ENCODE data around the gene HECTD4. TPM values are rescaled to one million over a fixed set of nuclear protein-coding genes. Genes with fewer than 3 reads are reported as not detected.

Gene HECTD4
- total RNA-seq, 1 experiment from 2014 or later = 24.6 TPM

DNA sequence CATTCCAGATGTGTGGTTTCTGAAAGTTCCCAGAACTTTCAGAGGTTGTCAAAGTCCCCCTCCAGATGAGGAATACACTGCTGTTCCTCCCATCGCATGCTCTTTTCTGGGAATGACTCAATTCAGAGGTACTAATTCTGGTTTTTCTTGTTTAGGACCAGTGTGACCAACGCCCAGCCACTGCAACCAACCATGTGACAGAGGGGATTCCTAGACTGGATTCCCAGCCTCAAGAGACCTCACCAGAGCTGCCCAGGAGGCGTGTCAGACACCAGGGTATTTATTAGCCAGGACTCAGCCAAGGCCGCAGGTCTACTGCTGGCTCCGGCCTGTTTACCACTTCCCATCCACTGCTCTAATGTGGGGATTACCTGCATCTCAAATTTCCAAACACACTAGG, 232.6 kb downstream of the HECTD4 start:
- Histone ChIP-seq H3K27ac (ENCODE audit: low read length) (peak overlapping the region; percentile 67), H3K4me3 (ENCODE audit: low read length) (no peak overlapping the region), H3K9me3 (ENCODE audit: low read length) (no peaks in the 10 kb centered on the region), H3K9ac (ENCODE audit: low read length) (no peak overlapping the region), H3K36me3 (ENCODE audit: low read depth, low read length) (peaks cover 55% of the 10 kb centered on the region), H3K79me2 (ENCODE audit: low read length) (no peaks in the 10 kb centered on the region), H3K9me2 (replicated peaks; ENCODE audit: low read length) (no peaks in the 10 kb centered on the region), H3K4me2 (ENCODE audit: low read length) (peak overlapping the region; percentile 56), H3F3A (ENCODE audit: low read length, unreplicated experiment) (no peaks in the 10 kb centered on the region), H2AFZ (ENCODE audit: low read length) (no peak overlapping the region; the same call in 1 of the 2 replicates), H3K4me1 (ENCODE audit: insufficient read depth, low read length) (peaks cover 32% of the 10 kb centered on the region), H3K27me3 (ENCODE audit: low read length) (no peaks in the 10 kb centered on the region), H4K20me1 (ENCODE audit: low read length) (no peaks in the 10 kb centered on the region)
- TF ChIP-seq EZH2phosphoT487 (IDR thresholded peaks at IDR 0.05; ENCODE audit: borderline replicate concordance, low read length) (no peak), EZH2 (IDR thresholded peaks at IDR 0.05; ENCODE audit: low read length, unreplicated experiment) (no peak)
- TF ChIP-seq, protein P1, sequence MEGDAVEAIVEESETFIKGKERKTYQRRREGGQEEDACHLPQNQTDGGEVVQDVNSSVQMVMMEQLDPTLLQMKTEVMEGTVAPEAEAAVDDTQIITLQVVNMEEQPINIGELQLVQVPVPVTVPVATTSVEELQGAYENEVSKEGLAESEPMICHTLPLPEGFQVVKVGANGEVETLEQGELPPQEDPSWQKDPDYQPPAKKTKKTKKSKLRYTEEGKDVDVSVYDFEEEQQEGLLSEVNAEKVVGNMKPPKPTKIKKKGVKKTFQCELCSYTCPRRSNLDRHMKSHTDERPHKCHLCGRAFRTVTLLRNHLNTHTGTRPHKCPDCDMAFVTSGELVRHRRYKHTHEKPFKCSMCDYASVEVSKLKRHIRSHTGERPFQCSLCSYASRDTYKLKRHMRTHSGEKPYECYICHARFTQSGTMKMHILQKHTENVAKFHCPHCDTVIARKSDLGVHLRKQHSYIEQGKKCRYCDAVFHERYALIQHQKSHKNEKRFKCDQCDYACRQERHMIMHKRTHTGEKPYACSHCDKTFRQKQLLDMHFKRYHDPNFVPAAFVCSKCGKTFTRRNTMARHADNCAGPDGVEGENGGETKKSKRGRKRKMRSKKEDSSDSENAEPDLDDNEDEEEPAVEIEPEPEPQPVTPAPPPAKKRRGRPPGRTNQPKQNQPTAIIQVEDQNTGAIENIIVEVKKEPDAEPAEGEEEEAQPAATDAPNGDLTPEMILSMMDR (conservative IDR thresholded peaks at IDR 0.05; ENCODE audit: low read depth, low read length) = no peak
- no TSS peak for BruUV-seq (replicated peaks)
- ChIA-PET CTCF (no interaction called here), POLR2A (ENCODE audit: unreplicated experiment) (interaction anchor here (0.5 kb wide), 1 partner anchor 65 kb away, joined by 3 read pairs; no protein-coding TSS in a partner anchor)
- intact Hi-C loops (cut with micrococcal nuclease) = loop anchor here (2.0 kb wide), 1 partner anchor 27 kb away; no protein-coding TSS in a partner anchor
- peak; percentile 98 for DNase-seq
- peak; percentile 85 for ATAC-seq

DNA sequence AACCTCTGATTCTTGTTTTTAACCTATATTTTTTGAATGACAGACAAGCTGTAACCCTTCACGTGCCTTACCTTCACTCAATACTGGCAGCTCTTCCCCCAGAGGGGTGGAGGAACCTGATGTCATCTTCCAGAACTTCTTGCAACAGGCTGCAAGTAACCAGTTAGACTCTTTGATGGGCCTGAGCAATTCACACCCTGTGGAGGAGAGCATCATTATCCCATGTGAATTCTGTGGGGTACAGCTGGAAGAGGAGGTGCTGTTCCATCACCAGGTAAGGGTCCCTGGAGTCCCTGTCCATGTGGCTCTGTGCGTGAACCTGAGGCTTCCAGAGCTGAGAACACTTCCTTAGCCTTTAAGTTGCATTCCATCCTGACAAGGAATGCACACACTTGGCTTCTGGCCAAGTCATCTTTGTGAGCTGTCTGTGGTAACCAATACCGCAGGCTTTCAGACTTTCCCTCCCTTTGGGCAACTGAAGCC, 234.2 kb downstream of the HECTD4 start:
- BruUV-seq (replicated peaks) = no TSS peak
- Histone ChIP-seq H3K79me2 (ENCODE audit: low read length) (no peaks in the 10 kb centered on the region), H2AFZ (ENCODE audit: low read length) (no peak overlapping the region), H3K9me2 (replicated peaks; ENCODE audit: low read length) (no peaks in the 10 kb centered on the region), H4K20me1 (ENCODE audit: low read length) (no peaks in the 10 kb centered on the region), H3K36me3 (ENCODE audit: low read depth, low read length) (peaks cover 51% of the 10 kb centered on the region), H3K9ac (ENCODE audit: low read length) (no peak overlapping the region), H3K27me3 (ENCODE audit: low read length) (no peaks in the 10 kb centered on the region), H3K4me2 (ENCODE audit: low read length) (0 out of 2 replicates have a peak overlapping the region, but pooled peaks have one; percentile 32), H3K4me1 (ENCODE audit: insufficient read depth, low read length) (peaks cover 32% of the 10 kb centered on the region), H3K4me3 (ENCODE audit: low read length) (no peak overlapping the region), H3K9me3 (ENCODE audit: low read length) (no peaks in the 10 kb centered on the region), H3K27ac (ENCODE audit: low read length) (peak overlapping the region; percentile 67), H3F3A (ENCODE audit: low read length, unreplicated experiment) (no peaks in the 10 kb centered on the region)
- DNase-seq = peak; percentile 89
- TF ChIP-seq, protein P1 (conservative IDR thresholded peaks at IDR 0.05; ENCODE audit: low read depth, low read length) = no peak
- TF ChIP-seq EZH2 (IDR thresholded peaks at IDR 0.05; ENCODE audit: low read length, unreplicated experiment) (no peak), EZH2phosphoT487 (IDR thresholded peaks at IDR 0.05; ENCODE audit: borderline replicate concordance, low read length) (no peak)
- CTCF ChIA-PET = no interaction called here
- peak; percentile 31 for ATAC-seq
- POLR2A ChIA-PET (ENCODE audit: unreplicated experiment) = no interaction called here
- intact Hi-C loops (cut with micrococcal nuclease) = loop anchor here (2.0 kb wide), 1 partner anchor 25 kb away; no protein-coding TSS in a partner anchor

DNA sequence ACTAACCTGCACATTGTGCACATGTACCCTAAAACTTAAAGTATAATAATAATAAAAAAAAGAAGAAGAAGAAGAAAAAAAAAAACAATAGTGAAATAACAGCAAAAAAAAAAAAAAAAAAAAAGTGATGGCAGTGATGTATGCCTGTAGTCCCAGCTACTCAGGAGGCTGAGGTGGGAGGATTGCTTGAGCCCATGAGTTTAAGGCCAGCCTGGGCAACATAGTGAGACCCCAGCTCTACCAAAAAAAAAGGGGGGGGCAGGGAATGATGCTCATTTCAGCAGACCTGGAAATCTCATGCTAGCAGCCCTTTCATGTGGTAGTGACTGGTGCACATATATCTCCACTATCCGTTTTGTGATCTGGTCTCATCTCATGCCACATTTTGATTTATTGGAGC, 236.1 kb downstream of the HECTD4 start:
- no peak overlapping the region for H3K4me2 ChIP-seq (ENCODE audit: low read length)
- H3F3A ChIP-seq (ENCODE audit: low read length, unreplicated experiment) = no peaks in the 10 kb centered on the region
- no peak for DNase-seq
- ChIA-PET CTCF (no interaction called here), POLR2A (ENCODE audit: unreplicated experiment) (no interaction called here)
- no peak overlapping the region for H3K4me3 ChIP-seq (ENCODE audit: low read length)
- no peak for ATAC-seq
- H3K79me2 ChIP-seq (ENCODE audit: low read length) = no peaks in the 10 kb centered on the region
- no peaks in the 10 kb centered on the region for H4K20me1 ChIP-seq (ENCODE audit: low read length)
- no peaks in the 10 kb centered on the region for H3K9me3 ChIP-seq (ENCODE audit: low read length)
- TF ChIP-seq EZH2phosphoT487 (IDR thresholded peaks at IDR 0.05; ENCODE audit: borderline replicate concordance, low read length) (no peak), EZH2 (IDR thresholded peaks at IDR 0.05; ENCODE audit: low read length, unreplicated experiment) (no peak)
- TF ChIP-seq, protein P1 (conservative IDR thresholded peaks at IDR 0.05; ENCODE audit: low read depth, low read length) = no peak
- peaks cover 49% of the 10 kb centered on the region for H3K36me3 ChIP-seq (ENCODE audit: low read depth, low read length)
- peaks cover 32% of the 10 kb centered on the region for H3K4me1 ChIP-seq (ENCODE audit: insufficient read depth, low read length)
- H2AFZ ChIP-seq (ENCODE audit: low read length) = no peak overlapping the region
- intact Hi-C loops (cut with micrococcal nuclease) = no loop called here
- H3K27me3 ChIP-seq (ENCODE audit: low read length) = no peaks in the 10 kb centered on the region
- BruUV-seq (replicated peaks) = no TSS peak
- H3K9me2 ChIP-seq (replicated peaks; ENCODE audit: low read length) = no peaks in the 10 kb centered on the region
- H3K9ac ChIP-seq (ENCODE audit: low read length) = no peak overlapping the region
- no peak overlapping the region for H3K27ac ChIP-seq (ENCODE audit: low read length)

Data from PC-3 (cell line).